ENCODE data around the gene GZMM. TPM values are rescaled to one million over a fixed set of nuclear protein-coding genes. Genes with fewer than 3 reads are reported as not detected.

Gene GZMM
- total RNA-seq, 1 experiment from 2014 or later: 0.59 TPM

- BruUV-seq (replicated peaks): no TSS peak
- H3K9ac ChIP-seq (ENCODE audit: low read length): no peak overlapping the region
- no peaks in the 10 kb centered on the region for H3K27me3 ChIP-seq (ENCODE audit: insufficient read depth, low read length)
- intact Hi-C loops (cut with micrococcal nuclease): no loop called here
- ChIA-PET CTCF (no interaction called here), RAD21 (ENCODE audit: low non-redundant PET in 1 of 2, low total read pairs in 2 of 2, uncharacterized antibody in 2 of 2, unreplicated experiment in 2 of 2) (no interaction called here), POLR2A (no interaction called here)
- DNase-seq (ENCODE audit: low read depth, low spot score) (no peak), ATAC-seq (no peak)
- H3K4me2 ChIP-seq (ENCODE audit: low read length): no peak overlapping the region
- H3K27ac ChIP-seq (ENCODE audit: low read depth, low read length): no peak overlapping the region
- H4K20me1 ChIP-seq (ENCODE audit: insufficient read depth): no peaks in the 10 kb centered on the region
- H3K4me1 ChIP-seq (ENCODE audit: control insufficient read depth in 1 of 2, insufficient read depth in 2 of 2, low read length in 2 of 2): peaks cover 20 to 40% of the 10 kb centered on the region in 2 experiments
- no peak overlapping the region for H3K4me3 ChIP-seq (replicated peaks in 1 of 2; ENCODE audit: low read depth in 1 of 2, low read length in 2 of 2)
- peaks cover 11% of the 10 kb centered on the region; the same call in 1 of the 2 replicates for H3K79me2 ChIP-seq (ENCODE audit: insufficient read depth, low read length)
- H2AFZ ChIP-seq (ENCODE audit: low read depth, low read length, poor library complexity, severe bottlenecking): no peak overlapping the region
- no peaks in the 10 kb centered on the region for H3K9me3 ChIP-seq (ENCODE audit: control insufficient read depth in 1 of 2, insufficient read depth in 1 of 2, low read depth in 1 of 2, low read length in 2 of 2)
- peaks cover 0 to 10% of the 10 kb centered on the region in 2 experiments; a peak in 1 of 4 replicates for H3K36me3 ChIP-seq (ENCODE audit: control insufficient read depth in 1 of 2, insufficient read depth in 2 of 2, low read length in 2 of 2)
- TF ChIP-seq TCF7L2 (IDR thresholded peaks at IDR 0.05; ENCODE audit: borderline replicate concordance, extremely low read depth, insufficient read depth, insufficient read length) (no peak), EZH2phosphoT487 (IDR thresholded peaks at IDR 0.05; ENCODE audit: borderline replicate concordance) (no peak), SIN3A (IDR thresholded peaks at IDR 0.05; ENCODE audit: low read depth) (no peak), REST (IDR thresholded peaks at IDR 0.05; ENCODE audit: low read depth) (no peak), ZFX (IDR thresholded peaks at IDR 0.05) (0 out of 2 replicates have a peak, but pooled peaks have one; percentile 12), CBX3 (IDR thresholded peaks at IDR 0.05; ENCODE audit: low read depth) (no peak), SP1 (IDR thresholded peaks at IDR 0.05; ENCODE audit: low read depth) (no peak), POLR2A (IDR thresholded peaks at IDR 0.05; ENCODE audit: borderline replicate concordance, extremely low read depth, insufficient read depth, insufficient read length) (no peak)
- H3K9me2 ChIP-seq (ENCODE audit: insufficient read depth): no peaks in the 10 kb centered on the region
Observed at GRCh38 chr19:512547-513365, 31.1 kb upstream of the GZMM start.

Measured in HCT116 (cell line).